Left ventricle myocardium superior (tissue), 1 donor: ENCODE results near the gene SLC41A1. TPM values are rescaled to one million over a fixed set of nuclear protein-coding genes. Genes with fewer than 3 reads are reported as not detected.

Source experiments
- ATAC-seq: fragments of 200-7000 bp; cut with Tn5 transposase; one replicate; pipeline ENCODE4 v1.9.1; 2020; ENCODE audit warnings: mild to moderate bottlenecking, moderate library complexity
- DNase-seq: peaks from one replicate; pipeline ENCODE4 v3.0.0-alpha.2; 2020
- intact Hi-C: fragments of 100-400 bp; cut with micrococcal nuclease; formaldehyde crosslinking; loops from one replicate; pipeline ENCODE4 v1.11.0; 2022
- total RNA-seq: library from RNA; stranded (reverse); fragmentation: NEBNext Ultra II Directional; extraction: Animal tissue kit (Norgen Biotek cat#: 25700); gene quantifications from one replicate; pipeline ENCODE4 v1.2.1, GENCODE V29; 2021
- donor health status: DM: no; HTN: yes; CAD: no; lungs with severe emphysema.

Gene SLC41A1
- total RNA-seq, 1 donor from 2014 or later: 511 TPM

- intact Hi-C loops: no loop called here
- DNase-seq: no peak
- ATAC-seq: no peak
Observed at GRCh38 chr1:205739348-205740160, 73.4 kb downstream of the SLC41A1 start.

Other genes with a start within 250 kb of the SLC41A1 start
- gene ELK4, start 181.2 kb downstream of the SLC41A1 start, total RNA-seq: 40.5 TPM
- 6.6 TPM for gene SLC45A3, start 132.7 kb downstream of the SLC41A1 start, total RNA-seq
- 202 TPM for gene NUCKS1, start 63.0 kb downstream of the SLC41A1 start, total RNA-seq
- gene RAB29, start 37.7 kb downstream of the SLC41A1 start, total RNA-seq: 14.5 TPM
- 1.6 TPM for gene PM20D1, start 36.9 kb upstream of the SLC41A1 start, total RNA-seq
- 34.0 TPM for gene SLC26A9, start 130.3 kb upstream of the SLC41A1 start, total RNA-seq
- 1.6 TPM for gene RAB7B, start 190.2 kb upstream of the SLC41A1 start, total RNA-seq
- gene CTSE, start 210.7 kb upstream of the SLC41A1 start, total RNA-seq: 0.15 TPM
- gene RHEX, start 240.0 kb upstream of the SLC41A1 start, total RNA-seq: 1.0 TPM